ENCODE results near the gene CAMTA2.

DNA sequence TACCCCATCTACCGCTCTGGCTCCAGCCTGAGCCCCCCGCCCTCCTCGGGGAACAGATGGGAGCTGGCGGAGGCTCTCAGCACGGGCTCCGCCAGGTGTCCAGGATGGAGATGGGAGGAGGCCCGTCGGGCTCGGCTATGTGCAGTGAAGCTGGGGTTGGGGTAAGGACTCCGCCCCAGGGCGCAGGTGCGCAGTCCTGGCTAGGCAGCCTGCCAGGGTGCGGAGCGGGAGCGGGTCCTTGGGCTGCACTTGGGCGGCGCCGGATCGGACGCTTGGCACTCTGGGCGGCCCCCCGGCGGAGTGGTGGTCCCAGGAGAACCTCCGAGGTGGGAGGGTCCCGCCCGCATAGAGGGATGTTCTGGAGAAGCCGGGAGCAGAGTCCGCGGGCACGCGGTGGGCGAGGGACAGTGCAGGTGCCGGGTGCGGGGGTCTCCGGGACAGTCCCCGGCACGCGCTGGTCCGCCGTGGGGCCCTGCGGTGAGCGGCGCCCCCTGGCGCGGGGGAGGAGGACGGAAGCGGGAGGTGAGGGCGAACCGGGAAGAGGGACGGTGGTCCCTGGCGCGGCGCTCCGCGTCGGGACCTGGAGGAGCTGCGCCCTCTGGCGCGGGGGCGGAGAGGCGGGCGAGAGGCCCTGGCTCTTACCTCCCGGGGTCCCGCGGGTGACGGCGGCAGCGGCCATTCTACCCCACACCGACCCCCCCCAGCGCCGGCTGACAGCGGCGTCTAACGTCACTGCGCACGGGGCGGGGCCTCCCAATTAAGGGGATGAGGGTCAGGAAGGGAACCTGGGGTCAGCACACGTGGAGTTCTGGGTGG lies at the start of gene CAMTA2:
- TF ChIP-seq, protein P1, sequence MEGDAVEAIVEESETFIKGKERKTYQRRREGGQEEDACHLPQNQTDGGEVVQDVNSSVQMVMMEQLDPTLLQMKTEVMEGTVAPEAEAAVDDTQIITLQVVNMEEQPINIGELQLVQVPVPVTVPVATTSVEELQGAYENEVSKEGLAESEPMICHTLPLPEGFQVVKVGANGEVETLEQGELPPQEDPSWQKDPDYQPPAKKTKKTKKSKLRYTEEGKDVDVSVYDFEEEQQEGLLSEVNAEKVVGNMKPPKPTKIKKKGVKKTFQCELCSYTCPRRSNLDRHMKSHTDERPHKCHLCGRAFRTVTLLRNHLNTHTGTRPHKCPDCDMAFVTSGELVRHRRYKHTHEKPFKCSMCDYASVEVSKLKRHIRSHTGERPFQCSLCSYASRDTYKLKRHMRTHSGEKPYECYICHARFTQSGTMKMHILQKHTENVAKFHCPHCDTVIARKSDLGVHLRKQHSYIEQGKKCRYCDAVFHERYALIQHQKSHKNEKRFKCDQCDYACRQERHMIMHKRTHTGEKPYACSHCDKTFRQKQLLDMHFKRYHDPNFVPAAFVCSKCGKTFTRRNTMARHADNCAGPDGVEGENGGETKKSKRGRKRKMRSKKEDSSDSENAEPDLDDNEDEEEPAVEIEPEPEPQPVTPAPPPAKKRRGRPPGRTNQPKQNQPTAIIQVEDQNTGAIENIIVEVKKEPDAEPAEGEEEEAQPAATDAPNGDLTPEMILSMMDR (IDR thresholded peaks at IDR 0.05) = peak in 2 of 3 donors; percentile 63 to 72
- peak; percentile 73 for TF ChIP-seq POLR2A (IDR thresholded peaks at IDR 0.05)
- TF ChIP-seq POLR2AphosphoS5 (IDR thresholded peaks at IDR 0.05) = peak; percentile 70 to 81 (median 75)

All from breast epithelium (tissue), 3 donors.